CD4-positive, alpha-beta T cell treated with Interleukin-10 for 1 hour (primary cell): ENCODE measurements around the gene GRIA3.
"Not testable (repeated sequence)": the region's sequence is repeated elsewhere in the genome, so short reads cannot be mapped to it uniquely, and the experiment has no call there.

ENCODE experiments used
- DNase-seq: peaks from one replicate; pipeline ENCODE4 v3.0.0-alpha.2; 2020

GRIA3 gene

GRCh38 chrX:123358457-123358856 lies 174.4 kb downstream of the GRIA3 start:
- DNase-seq, result no peak

DNA sequence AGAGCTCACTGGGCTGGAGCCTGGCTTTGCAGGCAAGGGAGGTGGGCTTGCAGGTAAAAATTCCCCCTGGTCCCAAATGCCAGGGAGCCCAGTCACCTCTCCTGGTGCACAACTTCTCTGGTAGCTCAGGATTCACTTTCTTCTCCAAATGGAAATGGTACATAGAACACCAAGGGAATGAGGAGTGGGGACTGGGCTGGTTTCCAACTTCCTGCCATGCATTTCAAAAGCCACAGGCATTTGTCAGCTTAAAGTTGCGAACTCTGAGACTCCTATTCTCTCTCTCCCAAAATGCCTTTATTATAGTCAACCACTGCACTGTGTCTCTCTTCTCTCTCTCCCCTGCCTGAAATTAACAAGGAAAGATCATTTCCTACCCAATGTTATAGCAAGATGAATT lies 177.3 kb downstream of the GRIA3 start:
- no peak for DNase-seq

- DNase-seq, result not testable (repeated sequence)
These were observed 202.1 kb downstream of the GRIA3 start for GRCh38 chrX:123386196-123386595.

GRCh38 chrX:123392921-123393320 lies 208.8 kb downstream of the GRIA3 start:
- DNase-seq, result no peak

DNA sequence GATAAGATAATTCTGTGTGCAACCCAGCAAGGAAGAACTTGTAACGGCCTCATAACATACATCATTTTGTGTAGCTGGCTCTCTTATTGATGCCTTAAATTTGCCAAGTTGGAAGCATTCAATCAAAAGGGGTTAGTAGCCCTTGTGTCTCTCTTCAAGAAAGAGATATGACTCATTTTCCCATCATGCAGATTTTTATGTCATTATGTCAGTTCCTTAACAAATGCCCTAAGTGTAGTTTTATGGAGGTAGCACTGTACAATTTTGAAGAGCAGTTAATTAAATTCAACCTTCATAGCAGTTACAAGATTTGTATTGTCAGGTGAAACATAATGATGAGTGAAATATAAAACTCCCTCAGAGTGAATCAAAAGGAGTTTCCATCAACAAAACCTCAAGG lies 215.6 kb downstream of the GRIA3 start:
- DNase-seq, result no peak

GRCh38 chrX:123405231-123405630 lies 221.2 kb downstream of the GRIA3 start:
- DNase-seq, result no peak

- no peak for DNase-seq
These were observed 225.0 kb downstream of the GRIA3 start for GRCh38 chrX:123408821-123409737.

DNA sequence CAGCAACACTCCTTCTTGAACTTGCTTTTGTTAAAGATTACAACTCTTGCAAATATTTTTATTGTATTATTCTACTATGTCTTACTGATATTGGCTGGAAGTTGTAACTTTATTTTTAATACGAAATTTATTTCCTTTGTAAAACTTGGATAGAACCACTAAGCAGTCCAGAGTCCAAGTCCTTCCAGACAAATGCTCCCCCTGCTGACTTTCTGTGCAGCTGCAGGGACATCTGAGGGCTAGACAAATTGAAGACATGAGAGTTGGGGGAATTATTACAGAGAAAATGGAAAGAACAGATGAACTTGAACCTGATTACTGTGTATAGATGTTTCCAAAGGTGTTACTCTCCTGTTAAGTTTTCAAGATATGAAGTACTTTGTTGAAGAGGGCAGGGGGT lies 238.8 kb downstream of the GRIA3 start:
- no peak for DNase-seq

GRCh38 chrX:123424546-123424945 lies 240.5 kb downstream of the GRIA3 start:
- no peak for DNase-seq

GRCh38 chrX:123425471-123425870 lies 241.4 kb downstream of the GRIA3 start:
- DNase-seq, result no peak

DNA sequence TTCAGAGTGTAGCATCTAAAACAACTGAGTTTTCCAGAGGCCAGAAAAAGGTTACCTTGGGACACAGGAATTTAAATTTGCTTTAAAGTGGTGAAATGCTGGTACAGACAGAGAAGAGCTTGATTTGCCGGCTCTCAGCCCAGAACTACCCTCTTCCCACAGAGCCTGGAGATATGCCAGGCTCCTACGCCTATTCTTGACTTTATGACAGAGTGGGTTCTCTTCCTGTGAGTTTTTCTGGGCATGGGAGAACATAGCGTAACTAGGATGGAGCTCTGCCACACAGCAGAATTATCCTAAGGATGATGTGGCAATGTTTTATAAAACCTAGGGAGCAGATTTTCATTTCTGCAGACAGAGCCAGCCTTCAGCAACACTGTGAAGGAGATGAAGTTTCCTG lies 241.8 kb downstream of the GRIA3 start:
- no peak for DNase-seq

DNA sequence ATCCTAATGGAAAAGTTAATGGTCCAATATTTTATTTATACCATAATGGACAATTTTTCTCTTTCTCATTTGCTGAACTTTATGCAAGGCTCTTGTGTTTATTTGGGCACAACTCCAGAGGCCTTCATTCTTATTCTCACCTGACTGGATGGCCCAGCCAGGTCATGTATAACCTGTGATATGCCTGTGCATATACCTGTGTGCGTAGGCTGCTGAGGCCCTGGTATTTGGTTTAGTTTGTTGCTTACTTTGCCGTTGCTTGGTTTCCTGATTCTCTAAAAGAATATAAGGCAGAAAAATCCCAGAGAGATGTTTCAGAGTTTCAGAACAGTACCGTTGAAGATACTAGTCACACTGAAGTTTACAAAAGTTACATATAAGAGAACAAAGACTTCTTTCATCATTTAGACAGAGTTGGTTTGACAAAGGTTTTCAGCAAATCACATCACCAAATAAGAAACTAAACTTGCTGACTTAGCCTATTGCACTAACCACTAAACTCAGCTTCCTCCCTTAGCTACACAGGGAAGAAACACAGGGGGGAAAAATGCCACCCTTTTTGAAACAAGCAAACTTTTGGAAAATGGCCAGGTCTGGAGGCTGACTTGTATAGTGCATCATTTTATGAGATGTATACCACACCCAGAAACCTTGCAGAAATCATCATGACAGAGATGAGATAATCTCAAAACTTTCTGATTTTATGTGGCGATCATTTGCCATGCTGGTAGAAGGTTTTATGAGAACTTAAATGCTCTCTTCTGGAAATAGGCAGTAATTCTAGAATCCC lies 248.5 kb downstream of the GRIA3 start:
- no peak for DNase-seq

DNA sequence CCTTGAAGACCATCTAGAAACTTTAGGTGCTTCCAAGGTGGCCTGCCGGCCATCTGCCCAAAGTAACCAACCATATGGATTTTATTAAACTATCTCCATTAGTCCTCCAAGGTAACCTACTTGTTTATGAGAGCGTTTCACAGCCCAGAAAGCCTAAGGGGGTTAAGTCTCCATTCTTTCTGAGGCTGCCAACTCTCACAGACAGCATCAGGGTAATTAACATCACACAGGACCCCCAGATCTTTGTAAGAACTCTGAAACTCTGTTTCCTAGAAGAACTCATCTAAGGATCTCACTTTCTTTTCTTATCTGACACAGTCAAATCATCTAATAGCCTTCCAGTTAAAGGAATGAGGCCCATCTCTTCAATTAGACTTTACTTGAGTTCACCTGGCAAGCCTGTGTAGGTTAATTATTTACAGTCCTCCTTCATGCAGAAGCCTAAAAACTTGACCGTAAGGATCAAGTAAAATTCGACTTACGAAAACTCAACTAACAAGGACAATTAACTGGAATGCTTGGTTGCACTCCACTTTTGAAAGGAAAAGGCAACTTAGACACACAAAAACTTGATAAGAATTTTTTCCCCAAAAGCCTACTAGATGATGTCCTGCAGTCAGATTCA lies 252.5 kb downstream of the GRIA3 start:
- DNase-seq, result no peak

- not testable (repeated sequence) for DNase-seq
These were observed 255.8 kb downstream of the GRIA3 start for GRCh38 chrX:123439926-123440325.

GRCh38 chrX:123442764-123443163 lies 258.7 kb downstream of the GRIA3 start:
- no peak for DNase-seq

GRCh38 chrX:123447506-123447905 lies 263.4 kb downstream of the GRIA3 start:
- DNase-seq, result no peak

DNA sequence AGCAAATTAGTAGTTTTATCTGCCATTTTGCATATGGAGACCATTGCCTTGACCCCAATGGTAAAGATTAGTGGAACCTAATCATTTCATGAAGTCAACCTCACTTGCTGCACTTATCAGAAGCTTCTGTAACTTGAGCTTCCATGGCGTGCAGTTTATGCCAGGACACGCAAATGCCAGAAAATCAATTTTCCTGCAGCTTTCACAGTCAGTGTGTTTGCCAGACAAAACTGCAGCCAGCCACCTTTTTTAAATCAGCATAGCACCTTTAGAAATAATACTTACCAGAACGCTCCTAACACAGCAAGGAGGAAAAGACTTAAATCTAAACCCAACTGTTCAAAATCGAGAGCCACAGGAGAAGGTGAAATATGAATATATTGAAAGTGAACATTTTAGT lies 265.3 kb downstream of the GRIA3 start:
- DNase-seq, result no peak

GRCh38 chrX:123450222-123450621 lies 266.1 kb downstream of the GRIA3 start:
- DNase-seq, result no peak

GRCh38 chrX:123454712-123455431 lies 270.8 kb downstream of the GRIA3 start:
- no peak for DNase-seq

GRCh38 chrX:123455693-123456092 lies 271.6 kb downstream of the GRIA3 start:
- no peak for DNase-seq

DNA sequence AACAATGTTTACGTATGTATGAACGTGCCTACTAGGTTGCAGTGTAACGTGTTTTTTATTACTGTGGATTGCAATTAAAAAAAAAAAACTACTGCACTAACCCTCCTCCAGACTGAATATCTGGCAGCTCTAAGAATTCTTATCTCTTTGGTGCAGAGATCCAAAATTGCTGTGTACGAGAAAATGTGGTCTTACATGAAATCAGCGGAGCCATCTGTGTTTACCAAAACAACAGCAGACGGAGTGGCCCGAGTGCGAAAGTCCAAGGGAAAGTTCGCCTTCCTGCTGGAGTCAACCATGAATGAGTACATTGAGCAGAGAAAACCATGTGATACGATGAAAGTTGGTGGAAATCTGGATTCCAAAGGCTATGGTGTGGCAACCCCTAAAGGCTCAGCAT lies 280.6 kb downstream of the GRIA3 start:
- DNase-seq, result no peak

DNA sequence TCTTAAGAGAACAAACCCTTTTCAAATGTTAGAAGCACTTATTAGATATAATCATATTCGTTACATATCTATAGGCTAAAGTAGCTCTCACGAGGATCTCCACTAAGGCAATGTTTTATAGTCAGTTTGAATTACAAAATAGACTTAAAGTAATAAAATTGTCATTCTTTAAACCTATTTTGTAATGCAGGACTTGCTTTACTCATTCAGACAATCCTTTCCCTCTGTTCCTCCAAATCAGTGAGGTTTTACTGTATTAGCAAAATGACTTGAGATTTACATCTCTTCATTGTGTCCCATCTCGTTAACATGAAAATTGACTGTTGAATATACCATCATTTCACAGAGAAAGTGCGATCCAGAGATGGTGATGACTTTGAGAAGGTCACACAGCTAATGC lies 284.4 kb downstream of the GRIA3 start:
- DNase-seq, result no peak
